Mesenchymal stem cell (in vitro differentiated cells and primary cell): ENCODE data around the gene KHNYN.

ENCODE experiments used
- DNase-seq: peaks from one replicate; pipeline ENCODE4 v3.0.0-alpha.2; 2013
- H2AFZ ChIP-seq: one replicate; pipeline ENCODE4 v1.6.1; 2013; ENCODE audit warnings: low read depth, mild to moderate bottlenecking, control low read depth, inconsistent platforms, low read length, moderate library complexity
- H2AK5ac ChIP-seq: 2 replicates; pipeline ENCODE4 v1.6.1; 2013; ENCODE audit warnings: low read length, moderate library complexity, mild to moderate bottlenecking, inconsistent platforms; ENCODE audit not compliant: severe bottlenecking
- H2BK120ac ChIP-seq: one replicate; pipeline ENCODE4 v1.6.1; 2013; ENCODE audit warnings: low read depth, mild to moderate bottlenecking, inconsistent platforms, low read length, moderate library complexity
- H2BK12ac ChIP-seq, 2 experiments: one replicate each; pipeline ENCODE4 v1.6.1; 2013; ENCODE audit warnings: inconsistent platforms in 2 of 2, low read length in 2 of 2, mild to moderate bottlenecking in 2 of 2, moderate library complexity in 2 of 2, control low read depth in 1 of 2
- H2BK15ac ChIP-seq: one replicate; pipeline ENCODE4 v1.6.1; 2013; ENCODE audit warnings: mild to moderate bottlenecking, low read depth, inconsistent platforms; ENCODE audit not compliant: poor library complexity, severe bottlenecking
- H2BK5ac ChIP-seq: 2 replicates; pipeline ENCODE4 v1.6.1; 2013; ENCODE audit warnings: low read depth, mild to moderate bottlenecking, low read length, control low read depth, inconsistent platforms; ENCODE audit not compliant: poor library complexity, severe bottlenecking
- H3K14ac ChIP-seq, 2 experiments: one replicate each; pipeline ENCODE4 v1.6.1; 2013; ENCODE audit warnings: inconsistent platforms in 2 of 2, low read length in 2 of 2, control low read depth in 1 of 2, mild to moderate bottlenecking in 1 of 2, moderate library complexity in 1 of 2
- H3K18ac ChIP-seq, 2 experiments: one replicate each; pipeline ENCODE4 v1.6.1; 2013; ENCODE audit warnings: inconsistent platforms in 2 of 2, low read length in 2 of 2, control low read depth in 1 of 2, low read depth in 1 of 2, mild to moderate bottlenecking in 1 of 2
- H3K23ac ChIP-seq, 2 experiments: one replicate each; pipeline ENCODE4 v1.6.1; 2013; ENCODE audit warnings: inconsistent platforms in 2 of 2, low read length in 2 of 2, mild to moderate bottlenecking in 2 of 2, moderate library complexity in 2 of 2, control low read depth in 1 of 2
- H3K27ac ChIP-seq: 2 replicates; pipeline ENCODE4 v1.5.1; 2013; ENCODE audit warnings: mild to moderate bottlenecking, moderate library complexity, low read length, control low read depth, inconsistent platforms; ENCODE audit not compliant: poor library complexity, severe bottlenecking
- H3K27me3 ChIP-seq, 2 experiments: 2 replicates each; pipeline versions ENCODE4 v1.6.1 to v1.7.0; 2013; ENCODE audit warnings: low read length in 2 of 2, mild to moderate bottlenecking in 2 of 2, moderate library complexity in 2 of 2, control low read depth in 1 of 2, inconsistent platforms in 1 of 2; ENCODE audit not compliant: control insufficient read depth in 1 of 2, insufficient read depth in 1 of 2
- H3K36me3 ChIP-seq, 2 experiments: 2 replicates each; pipeline versions ENCODE4 v1.6.1 to v1.7.0; 2013; ENCODE audit warnings: low read length in 2 of 2, control low read depth in 1 of 2, inconsistent platforms in 1 of 2, low read depth in 1 of 2, mild to moderate bottlenecking in 1 of 2; ENCODE audit not compliant: insufficient read depth in 2 of 2, control insufficient read depth in 1 of 2
- H3K4ac ChIP-seq, 2 experiments: one replicate each; pipeline ENCODE4 v1.6.1; 2013; ENCODE audit warnings: inconsistent platforms in 2 of 2, low read length in 2 of 2, mild to moderate bottlenecking in 2 of 2, moderate library complexity in 2 of 2, control low read depth in 1 of 2, low read depth in 1 of 2
- H3K4me1 ChIP-seq: 2 replicates; pipeline ENCODE4 v1.6.1; 2013; ENCODE audit warnings: low read depth, low read length, control low read depth; ENCODE audit not compliant: control insufficient read depth, insufficient read depth
- H3K4me2 ChIP-seq: 2 replicates; pipeline ENCODE4 v1.6.1; 2013; ENCODE audit warnings: low read length, mild to moderate bottlenecking, inconsistent platforms; ENCODE audit not compliant: poor library complexity, severe bottlenecking
- H3K4me3 ChIP-seq, 2 experiments: 2 replicates each; pipeline versions ENCODE4 v1.5.1 to v1.7.0; 2013; ENCODE audit warnings: low read length in 2 of 2, mild to moderate bottlenecking in 2 of 2, control low read depth in 1 of 2, low read depth in 1 of 2; ENCODE audit not compliant: insufficient read depth in 1 of 2
- H3K79me1 ChIP-seq: replicated peaks from 2 replicates; pipeline ENCODE4 v1.6.1; 2013; ENCODE audit warnings: mild to moderate bottlenecking, control low read depth, low read length, inconsistent platforms; ENCODE audit not compliant: poor library complexity, severe bottlenecking
- H3K9ac ChIP-seq: 2 replicates; pipeline ENCODE4 v1.7.0; 2013; ENCODE audit warnings: mild to moderate bottlenecking, low read length, moderate library complexity
- H3K9me3 ChIP-seq: 2 replicates; pipeline ENCODE4 v1.7.0; 2013; ENCODE audit warnings: mild to moderate bottlenecking, low read length; ENCODE audit not compliant: control insufficient read depth
- H4K8ac ChIP-seq: one replicate; pipeline ENCODE4 v1.6.1; 2013; ENCODE audit warnings: inconsistent platforms, mild to moderate bottlenecking, low read length, moderate library complexity
- H4K91ac ChIP-seq: one replicate; pipeline ENCODE4 v1.6.1; 2013; ENCODE audit warnings: mild to moderate bottlenecking, low read length, inconsistent platforms
- WGBS: methylation state at CpG from one replicate; pipeline ENCODE4 v1.1.7; 2013; ENCODE audit warnings: mixed read lengths; 5-methylcytosine and 5-hydroxymethylcytosine counted together

The KHNYN gene

GRCh38 chr14:24407608-24408325 lies 22.0 kb upstream of the KHNYN start:
- H3K79me1 ChIP-seq: peaks cover 8% of the 10 kb centered on the region
- no peaks in the 10 kb centered on the region for H3K9me3 ChIP-seq
- no peaks in the 10 kb centered on the region for H3K4me1 ChIP-seq
- no peak overlapping the region for H2BK12ac ChIP-seq
- no peak overlapping the region for H2AK5ac ChIP-seq
- H3K27me3 ChIP-seq: no peaks in the 10 kb centered on the region
- H3K4me3 ChIP-seq: no peak overlapping the region
- WGBS: 95% methylated on average over 18 of the region's 18 CpGs
- H3K4ac ChIP-seq: no peak overlapping the region
- no peak overlapping the region for H4K8ac ChIP-seq
- H3K9ac ChIP-seq: no peak overlapping the region
- no peak overlapping the region for H4K91ac ChIP-seq
- H3K27ac ChIP-seq: no peak overlapping the region
- no peak overlapping the region for H3K14ac ChIP-seq
- peaks cover 50 to 54% of the 10 kb centered on the region in 2 experiments for H3K36me3 ChIP-seq
- H3K18ac ChIP-seq: no peak overlapping the region
- H3K23ac ChIP-seq: no peak overlapping the region
- H2BK15ac ChIP-seq: no peak overlapping the region
- no peak overlapping the region for H2BK5ac ChIP-seq
- no peak overlapping the region for H2AFZ ChIP-seq
- no peak overlapping the region for H3K4me2 ChIP-seq
- no peak for DNase-seq
- H2BK120ac ChIP-seq: no peak overlapping the region

- H2BK5ac ChIP-seq: no peak overlapping the region
- 88% methylated on average over 3 of the region's 3 CpGs for WGBS
- no peaks in the 10 kb centered on the region for H3K4me1 ChIP-seq
- no peak overlapping the region for H3K4me3 ChIP-seq
- peaks cover 8% of the 10 kb centered on the region for H3K79me1 ChIP-seq
- no peak overlapping the region for H2BK15ac ChIP-seq
- no peak overlapping the region for H3K23ac ChIP-seq
- H2AK5ac ChIP-seq: no peak overlapping the region
- H2AFZ ChIP-seq: no peak overlapping the region
- H3K36me3 ChIP-seq: peaks cover 55 to 64% of the 10 kb centered on the region in 2 experiments
- H3K9ac ChIP-seq: no peak overlapping the region
- H2BK120ac ChIP-seq: no peak overlapping the region
- H3K14ac ChIP-seq: no peak overlapping the region
- H3K18ac ChIP-seq: no peak overlapping the region
- H4K91ac ChIP-seq: no peak overlapping the region
- no peak overlapping the region for H2BK12ac ChIP-seq
- H3K9me3 ChIP-seq: no peaks in the 10 kb centered on the region
- H3K27ac ChIP-seq: no peak overlapping the region
- H3K27me3 ChIP-seq: no peaks in the 10 kb centered on the region
- no peak overlapping the region for H3K4me2 ChIP-seq
- no peak overlapping the region for H4K8ac ChIP-seq
- DNase-seq: no peak
- H3K4ac ChIP-seq: no peak overlapping the region
These were observed 21.0 kb upstream of the KHNYN start for GRCh38 chr14:24408764-24409163.

GRCh38 chr14:24409192-24409591 lies 20.6 kb upstream of the KHNYN start:
- WGBS: 98% methylated on average over 5 of the region's 6 CpGs
- no peak overlapping the region for H3K4ac ChIP-seq
- H3K4me3 ChIP-seq: no peak overlapping the region

GRCh38 chr14:24409956-24410355 lies 19.8 kb upstream of the KHNYN start:
- Histone ChIP-seq H2AK5ac (no peak overlapping the region), H2AFZ (no peak overlapping the region), H3K18ac (no peak overlapping the region), H3K14ac (no peak overlapping the region), H3K27me3 (no peaks in the 10 kb centered on the region), H4K91ac (no peak overlapping the region), H3K4me2 (no peak overlapping the region), H2BK12ac (no peak overlapping the region), H3K4ac (no peak overlapping the region), H3K23ac (no peak overlapping the region), H2BK15ac (no peak overlapping the region), H3K36me3 (peaks cover 65 to 70% of the 10 kb centered on the region in 2 experiments), H2BK120ac (no peak overlapping the region), H3K79me1 (peaks cover 5% of the 10 kb centered on the region), H3K4me3 (no peak overlapping the region), H3K27ac (no peak overlapping the region), H3K9me3 (no peaks in the 10 kb centered on the region), H2BK5ac (no peak overlapping the region), H3K9ac (no peak overlapping the region), H3K4me1 (no peaks in the 10 kb centered on the region), H4K8ac (no peak overlapping the region)
- WGBS: 95% methylated on average over 10 of the region's 10 CpGs
- DNase-seq: no peak

More at GRCh38 chr14:24409192-24409591, 20.6 kb upstream of the KHNYN start:
- DNase-seq: no peak
- Histone ChIP-seq H3K18ac (no peak overlapping the region), H3K27me3 (no peaks in the 10 kb centered on the region), H2AK5ac (no peak overlapping the region), H3K9me3 (no peaks in the 10 kb centered on the region), H2BK15ac (no peak overlapping the region), H2AFZ (no peak overlapping the region), H3K79me1 (peaks cover 7% of the 10 kb centered on the region), H4K8ac (no peak overlapping the region), H3K36me3 (peaks cover 59 to 68% of the 10 kb centered on the region in 2 experiments), H2BK5ac (no peak overlapping the region), H2BK120ac (no peak overlapping the region), H4K91ac (no peak overlapping the region), H3K9ac (no peak overlapping the region), H3K23ac (no peak overlapping the region), H3K14ac (no peak overlapping the region), H2BK12ac (no peak overlapping the region), H3K4me1 (no peaks in the 10 kb centered on the region), H3K4me2 (no peak overlapping the region), H3K27ac (no peak overlapping the region)
